GM23248 (cell line): ENCODE measurements around the gene SLC34A3.

Source experiments
- EZH2 ChIP-seq: fragments of 200-600 bp; sonication (generic); IDR thresholded peaks from 2 replicates; pipeline ENCODE4 v1.6.1; 2018; ENCODE audit warnings: antibody characterized with exemption, mild to moderate bottlenecking; ENCODE audit not compliant: insufficient read depth, poor library complexity, severe bottlenecking
- EZH2phosphoT487 ChIP-seq: fragments of 200-600 bp; sonication (generic); IDR thresholded peaks from 2 replicates; pipeline ENCODE4 v1.6.1; 2018; ENCODE audit warnings: antibody characterized with exemption, moderate library complexity, mild to moderate bottlenecking, low read depth; ENCODE audit not compliant: insufficient read depth

- TF ChIP-seq EZH2phosphoT487, result no peak
- TF ChIP-seq EZH2, result no peak
Observed at GRCh38 chr9:137215196-137215986, 15.3 kb upstream of the SLC34A3 start.
